Measurements from ENCODE around the gene PRSS27.

The PRSS27 gene

DNA sequence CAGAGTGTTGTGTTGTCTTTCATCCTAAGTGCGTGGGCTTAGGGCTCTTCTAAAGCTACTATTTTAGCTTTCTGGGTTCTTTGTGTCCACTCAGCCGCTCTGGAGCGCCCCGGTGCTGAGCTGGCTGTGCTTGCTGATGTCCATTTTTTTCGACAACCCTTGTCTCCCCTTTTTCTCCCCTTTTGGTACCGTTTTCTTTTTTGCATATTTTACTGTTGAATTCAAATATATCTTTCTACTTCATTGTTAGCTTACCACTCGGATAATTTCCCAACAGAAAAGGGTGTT is 33.7 kb upstream of the PRSS27 start:
- H3K9me3 ChIP-seq (ENCODE audit: insufficient read depth, low read depth, low read length): no peaks in the 10 kb centered on the region
- H3K79me1 ChIP-seq (ENCODE audit: low read length): peaks cover 20% of the 10 kb centered on the region
- peaks cover 10 to 14% of the 10 kb centered on the region in 2 experiments for H3K4me1 ChIP-seq (ENCODE audit: control insufficient read depth in 1 of 2, insufficient read depth in 2 of 2, low read length in 2 of 2)
- peak overlapping the region; percentile 91 for H3K4me3 ChIP-seq (ENCODE audit: low read depth, low read length)
- H2BK12ac ChIP-seq (ENCODE audit: low read length): no peak overlapping the region
- no peak for DNase-seq
- peaks cover 46% of the 10 kb centered on the region for H3K79me2 ChIP-seq (ENCODE audit: control insufficient read depth, insufficient read depth, low read length, poor library complexity)
- H3K23ac ChIP-seq (ENCODE audit: low read length): no peak overlapping the region
- peak overlapping the region; percentile 82 for H3K9ac ChIP-seq (ENCODE audit: low read length)
- peaks cover 15 to 22% of the 10 kb centered on the region in 2 experiments for H3K36me3 ChIP-seq (ENCODE audit: control insufficient read depth in 1 of 2, insufficient read depth in 2 of 2, low read length in 2 of 2)
- no peak overlapping the region for H4K12ac ChIP-seq (ENCODE audit: low read depth, low read length)
- no peak overlapping the region for H3K18ac ChIP-seq (ENCODE audit: low read length)
- peak overlapping the region; percentile 91 for H3K4me2 ChIP-seq (ENCODE audit: low read length)
- H4K8ac ChIP-seq (ENCODE audit: low read depth, low read length): no peak overlapping the region
- no peak overlapping the region for H2BK120ac ChIP-seq (ENCODE audit: insufficient read depth, low read length, poor library complexity)
- H3K27ac ChIP-seq (ENCODE audit: low read depth, low read length): peak overlapping the region; percentile 99
- no peak overlapping the region for H2AK5ac ChIP-seq (ENCODE audit: low read length)
- no CpG with 5 or more reads among the region's 7 CpGs for WGBS (ENCODE audit: extremely low coverage, insufficient coverage, insufficient read length)
- peak overlapping the region; percentile 100 for H3K4ac ChIP-seq (ENCODE audit: low read depth, low read length)
- no peak overlapping the region for H2AFZ ChIP-seq (ENCODE audit: insufficient read depth, low read length, poor library complexity)
- no peak overlapping the region for H4K91ac ChIP-seq (ENCODE audit: low read depth, low read length)
- H3K14ac ChIP-seq (ENCODE audit: low read length): peak overlapping the region; percentile 39
- H3K27me3 ChIP-seq (ENCODE audit: insufficient read depth, low read length): no peaks in the 10 kb centered on the region
- no peak overlapping the region for H2BK5ac ChIP-seq (ENCODE audit: low read depth, low read length, poor library complexity)

DNA sequence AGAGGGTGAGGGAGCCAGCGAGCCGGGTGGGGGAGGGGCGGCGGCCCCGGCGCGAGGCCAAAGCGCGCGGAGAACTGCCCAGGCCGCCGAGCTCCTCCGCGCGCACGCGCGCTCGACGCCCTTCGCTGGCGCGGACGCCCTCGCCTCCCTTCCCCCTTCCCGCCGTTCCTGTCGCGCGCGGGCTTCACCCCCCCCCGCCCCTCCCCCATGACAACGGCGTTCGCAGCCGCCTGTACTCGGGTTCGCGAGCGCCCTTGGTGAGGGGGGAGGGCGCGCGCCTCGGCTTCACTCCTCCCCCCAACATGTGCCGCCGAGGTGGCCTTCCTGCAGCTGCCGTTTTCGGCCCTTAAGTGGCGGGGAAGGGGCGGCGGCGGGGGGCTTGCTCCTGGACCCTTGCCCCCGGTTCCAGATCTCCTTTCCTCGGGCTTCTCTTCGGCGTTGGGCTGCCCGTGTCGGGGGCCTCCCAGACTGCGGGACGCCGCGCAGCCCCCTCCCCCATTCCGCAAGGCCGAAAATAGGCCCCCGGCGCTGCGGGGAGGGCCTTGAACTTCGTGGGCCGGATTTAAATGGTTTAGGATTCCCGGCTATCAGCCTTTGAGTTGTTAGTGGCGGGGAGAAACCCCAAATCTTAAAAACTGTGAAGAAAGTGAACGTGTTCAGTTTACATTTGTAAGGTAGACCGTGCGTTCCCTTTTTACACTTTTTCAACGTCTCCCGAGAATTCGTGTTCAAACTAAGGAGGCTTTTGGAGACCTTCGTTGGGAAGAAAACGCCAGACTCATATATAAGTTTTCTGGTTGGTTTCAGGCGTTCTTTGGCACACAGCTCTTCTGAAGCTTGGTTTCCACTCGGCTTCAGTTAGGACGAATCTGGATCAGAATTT is 33.1 kb upstream of the PRSS27 start:
- Histone ChIP-seq H4K12ac (ENCODE audit: low read depth, low read length) (peak overlapping the region; percentile 97), H3K18ac (ENCODE audit: low read length) (peak overlapping the region; percentile 100), H2AFZ (ENCODE audit: insufficient read depth, low read length, poor library complexity) (peak overlapping the region; percentile 90), H3K14ac (ENCODE audit: low read length) (peak overlapping the region; percentile 98), H3K4me1 (ENCODE audit: control insufficient read depth in 1 of 2, insufficient read depth in 2 of 2, low read length in 2 of 2) (peaks cover 10 to 14% of the 10 kb centered on the region in 2 experiments), H2BK5ac (ENCODE audit: low read depth, low read length, poor library complexity) (peak overlapping the region; percentile 99), H2AK5ac (ENCODE audit: low read length) (peak overlapping the region; percentile 96), H4K91ac (ENCODE audit: low read depth, low read length) (peak overlapping the region; percentile 98), H3K23ac (ENCODE audit: low read length) (no peak overlapping the region), H3K79me1 (ENCODE audit: low read length) (peaks cover 20% of the 10 kb centered on the region), H3K4me2 (ENCODE audit: low read length) (peak overlapping the region; percentile 91), H3K4me3 (ENCODE audit: low read depth, low read length) (peak overlapping the region; percentile 91), H3K79me2 (ENCODE audit: control insufficient read depth, insufficient read depth, low read length, poor library complexity) (peaks cover 46% of the 10 kb centered on the region), H3K27ac (ENCODE audit: low read depth, low read length) (peak overlapping the region; percentile 99), H2BK120ac (ENCODE audit: insufficient read depth, low read length, poor library complexity) (peak overlapping the region; percentile 89), H2BK12ac (ENCODE audit: low read length) (peak overlapping the region; percentile 11), H3K9ac (ENCODE audit: low read length) (peak overlapping the region; percentile 82), H4K8ac (ENCODE audit: low read depth, low read length) (peak overlapping the region; percentile 98), H3K36me3 (ENCODE audit: control insufficient read depth in 1 of 2, insufficient read depth in 2 of 2, low read length in 2 of 2) (peaks cover 14 to 17% of the 10 kb centered on the region in 2 experiments), H3K27me3 (ENCODE audit: insufficient read depth, low read length) (no peaks in the 10 kb centered on the region), H3K9me3 (ENCODE audit: insufficient read depth, low read depth, low read length) (no peaks in the 10 kb centered on the region), H3K4ac (ENCODE audit: low read depth, low read length) (peak overlapping the region; percentile 100)
- peak; percentile 65 to 75 for DNase-seq
- WGBS (ENCODE audit: extremely low coverage, insufficient coverage, insufficient read length): no CpG with 5 or more reads among the region's 82 CpGs

DNA sequence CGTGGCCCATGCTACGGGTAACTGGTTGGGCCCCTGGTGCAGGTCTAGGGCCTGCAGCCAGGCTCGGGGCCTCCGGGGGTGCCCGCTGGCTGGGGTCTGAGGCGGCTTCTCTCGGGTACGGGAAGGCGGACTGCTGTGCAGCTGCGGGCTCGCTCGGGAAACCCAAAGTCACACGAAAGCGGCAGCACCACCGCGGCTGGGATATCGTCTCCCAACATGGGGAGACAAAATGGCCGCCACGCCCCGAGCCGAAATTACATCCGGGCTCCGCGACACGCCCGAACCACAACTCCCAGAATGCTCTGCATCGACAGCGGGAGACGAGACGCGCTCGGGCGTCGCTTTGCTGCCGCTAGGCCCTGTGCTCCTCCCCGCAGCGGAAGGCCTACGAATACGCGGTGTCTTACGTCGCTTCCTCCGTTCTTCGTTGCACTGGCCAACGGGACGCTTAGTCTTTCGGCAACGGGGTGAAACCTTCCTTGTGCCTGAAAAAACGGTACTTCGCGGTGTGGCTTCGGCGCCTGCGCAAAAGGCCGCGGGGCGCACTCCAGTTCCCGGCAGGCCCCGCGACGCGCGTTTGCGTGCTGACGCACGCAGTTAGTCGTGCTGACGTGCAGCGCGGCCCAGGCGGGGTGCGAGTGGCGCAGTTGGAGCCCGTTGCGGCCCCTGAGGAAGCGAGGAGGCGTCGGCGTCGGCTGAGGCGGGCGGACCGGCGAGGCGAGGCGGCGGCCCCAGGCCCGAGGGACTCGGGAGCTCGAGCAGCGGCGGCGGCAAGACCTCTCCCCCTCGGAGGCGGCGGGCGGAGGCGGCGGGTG is 32.2 kb upstream of the PRSS27 start, which contains the start of gene SRRM2:
TSS of gene SRRM2 (plus strand) at position 604 of the 815 bp plus-strand sequence. CDS start 3,727 bp downstream, outside the sequence.
- peak within 1 kb of the TSS; percentile 99 for H3K14ac ChIP-seq (ENCODE audit: low read length)
- WGBS (ENCODE audit: extremely low coverage, insufficient coverage, insufficient read length): no CpG with 5 or more reads among the region's 99 CpGs
- peak within 1 kb of the TSS; percentile 99 for H2AFZ ChIP-seq (ENCODE audit: insufficient read depth, low read length, poor library complexity)
- peaks cover 10 to 14% of the 10 kb centered on the region in 2 experiments for H3K4me1 ChIP-seq (ENCODE audit: control insufficient read depth in 1 of 2, insufficient read depth in 2 of 2, low read length in 2 of 2)
- H4K8ac ChIP-seq (ENCODE audit: low read depth, low read length): peak within 1 kb of the TSS; percentile 98
- H3K4me2 ChIP-seq (ENCODE audit: low read length): peak within 1 kb of the TSS; percentile 91
- peak within 1 kb of the TSS; percentile 99 for H2BK5ac ChIP-seq (ENCODE audit: low read depth, low read length, poor library complexity)
- H3K79me2 ChIP-seq (ENCODE audit: control insufficient read depth, insufficient read depth, low read length, poor library complexity): peaks cover 46% of the 10 kb centered on the region
- H2BK12ac ChIP-seq (ENCODE audit: low read length): peak within 1 kb of the TSS; percentile 55
- no peaks in the 10 kb centered on the region for H3K9me3 ChIP-seq (ENCODE audit: insufficient read depth, low read depth, low read length)
- peak within 1 kb of the TSS; percentile 96 for H2AK5ac ChIP-seq (ENCODE audit: low read length)
- H2BK120ac ChIP-seq (ENCODE audit: insufficient read depth, low read length, poor library complexity): peak within 1 kb of the TSS; percentile 89
- H3K27ac ChIP-seq (ENCODE audit: low read depth, low read length): peak within 1 kb of the TSS; percentile 99
- H3K9ac ChIP-seq (ENCODE audit: low read length): peak within 1 kb of the TSS; percentile 97
- H4K12ac ChIP-seq (ENCODE audit: low read depth, low read length): peak within 1 kb of the TSS; percentile 97
- peak within 1 kb of the TSS; percentile 98 for H4K91ac ChIP-seq (ENCODE audit: low read depth, low read length)
- H3K79me1 ChIP-seq (ENCODE audit: low read length): peaks cover 20% of the 10 kb centered on the region
- H3K4ac ChIP-seq (ENCODE audit: low read depth, low read length): peak within 1 kb of the TSS; percentile 100
- H3K4me3 ChIP-seq (ENCODE audit: low read depth, low read length): peak within 1 kb of the TSS; percentile 91
- peaks cover 6 to 8% of the 10 kb centered on the region in 2 experiments for H3K36me3 ChIP-seq (ENCODE audit: control insufficient read depth in 1 of 2, insufficient read depth in 2 of 2, low read length in 2 of 2)
- peak within 1 kb of the TSS; percentile 100 for H3K18ac ChIP-seq (ENCODE audit: low read length)
- DNase-seq: peak; percentile 91 to 97
- no peaks in the 10 kb centered on the region for H3K27me3 ChIP-seq (ENCODE audit: insufficient read depth, low read length)
- H3K23ac ChIP-seq (ENCODE audit: low read length): no peak within 1 kb of the TSS

GRCh38 chr16:2751577-2752034 is 31.6 kb upstream of the PRSS27 start:
- Histone ChIP-seq H3K27me3 (ENCODE audit: insufficient read depth, low read length) (no peaks in the 10 kb centered on the region), H4K91ac (ENCODE audit: low read depth, low read length) (peak overlapping the region; percentile 97), H3K18ac (ENCODE audit: low read length) (peak overlapping the region; percentile 80), H3K4me1 (ENCODE audit: control insufficient read depth in 1 of 2, insufficient read depth in 2 of 2, low read length in 2 of 2) (peaks cover 10 to 14% of the 10 kb centered on the region in 2 experiments), H4K8ac (ENCODE audit: low read depth, low read length) (peak overlapping the region; percentile 98), H4K12ac (ENCODE audit: low read depth, low read length) (peak overlapping the region; percentile 97), H3K9ac (ENCODE audit: low read length) (peak overlapping the region; percentile 89), H2BK5ac (ENCODE audit: low read depth, low read length, poor library complexity) (peak overlapping the region; percentile 90), H3K4ac (ENCODE audit: low read depth, low read length) (peak overlapping the region; percentile 89), H3K23ac (ENCODE audit: low read length) (no peak overlapping the region), H3K79me1 (ENCODE audit: low read length) (peaks cover 20% of the 10 kb centered on the region), H2AK5ac (ENCODE audit: low read length) (peak overlapping the region; percentile 70), H3K4me3 (ENCODE audit: low read depth, low read length) (peak overlapping the region; percentile 91), H3K9me3 (ENCODE audit: insufficient read depth, low read depth, low read length) (no peaks in the 10 kb centered on the region), H3K36me3 (ENCODE audit: control insufficient read depth in 1 of 2, insufficient read depth in 2 of 2, low read length in 2 of 2) (peaks cover 5 to 6% of the 10 kb centered on the region in 2 experiments), H3K27ac (ENCODE audit: low read depth, low read length) (peak overlapping the region; percentile 99), H3K4me2 (ENCODE audit: low read length) (peak overlapping the region; percentile 61), H3K14ac (ENCODE audit: low read length) (peak overlapping the region; percentile 94), H2BK12ac (ENCODE audit: low read length) (no peak overlapping the region), H2AFZ (ENCODE audit: insufficient read depth, low read length, poor library complexity) (peak overlapping the region; percentile 78), H2BK120ac (ENCODE audit: insufficient read depth, low read length, poor library complexity) (peak overlapping the region; percentile 81), H3K79me2 (ENCODE audit: control insufficient read depth, insufficient read depth, low read length, poor library complexity) (peaks cover 44% of the 10 kb centered on the region)
- DNase-seq: peak in 1 of 2 donors; percentile 43
- WGBS (ENCODE audit: extremely low coverage, insufficient coverage, insufficient read length): no CpG with 5 or more reads among the region's 23 CpGs

Measured in trophoblast cell (in vitro differentiated cells and primary cell).